T-cell (primary cell): ENCODE data around the gene GBGT1. TPM values are rescaled to one million over a fixed set of nuclear protein-coding genes. Genes with fewer than 3 reads are reported as not detected.

Experiments
- ATAC-seq, 4 experiments: fragments of 200-7000 bp in 3 of 4; fragments of 150-1000 bp in 1 of 4; cut with Tn5 transposase; replicated peaks in 1 of 4; 1 replicate in 3 of 4; 2 replicates in 1 of 4; pipeline ENCODE4 v1.10.0; 2021; ENCODE audit warnings: moderate library complexity in 3 of 4, mild to moderate bottlenecking in 2 of 4, moderate number of reproducible peaks in 1 of 4
- CTCF ChIA-PET, 2 donors: fragments of 300-600 bp; sonication (Branson Sonifier 250); formaldehyde crosslinking; loops; one replicate each; lab custom pipeline; 2022; ENCODE audit warnings: antibody characterized with exemption in 2 of 2; lab: Charles Lee
- POLR2A ChIA-PET, 2 donors: fragments of 300-600 bp; sonication (Branson Sonifier 250); formaldehyde crosslinking; loops; one replicate each; lab custom pipeline; 2022; ENCODE audit warnings: antibody characterized with exemption in 2 of 2; lab: Charles Lee
- DNase-seq, 35 experiments: peaks; one replicate each; pipeline versions ENCODE4 v3.0.0 to v3.0.0-alpha.2; 2013 to 2023
- H3K27ac ChIP-seq: one replicate; pipeline ENCODE4 v1.5.1; 2013; ENCODE audit warnings: low read length
- H3K27me3 ChIP-seq, 2 experiments: replicated peaks in 1 of 2; 1 replicate in 1 of 2; 2 replicates in 1 of 2; pipeline versions ENCODE4 v1.6.1 to v1.7.0; 2013; ENCODE audit warnings: low read length in 1 of 2, mixed read lengths in 1 of 2; ENCODE audit not compliant: control insufficient read depth in 2 of 2, insufficient read depth in 2 of 2; ENCODE audit errors: extremely low read depth in 1 of 2
- H3K36me3 ChIP-seq, 2 donors: 1 replicate in 1 of 2; 2 replicates in 1 of 2; pipeline versions ENCODE4 v1.6.1 to v1.7.0; 2013; ENCODE audit warnings: low read length in 1 of 2; ENCODE audit not compliant: control insufficient read depth in 2 of 2, insufficient read depth in 1 of 2; ENCODE audit errors: extremely low read depth in 1 of 2
- H3K4me1 ChIP-seq, 2 experiments: 1 replicate in 1 of 2; 2 replicates in 1 of 2; pipeline versions ENCODE4 v1.6.1 to v1.7.0; 2013; ENCODE audit warnings: low read length in 2 of 2, mixed read lengths in 1 of 2; ENCODE audit not compliant: insufficient read depth in 2 of 2, control insufficient read depth in 1 of 2; ENCODE audit errors: extremely low read depth in 1 of 2
- H3K4me3 ChIP-seq, 2 donors: 1 replicate in 1 of 2; 2 replicates in 1 of 2; pipeline versions ENCODE4 v1.5.1 to v1.7.0; 2013; ENCODE audit warnings: mild to moderate bottlenecking in 2 of 2, low read length in 1 of 2, moderate library complexity in 1 of 2; ENCODE audit not compliant: control insufficient read depth in 1 of 2; ENCODE audit errors: extremely low read depth in 1 of 2
- H3K9me3 ChIP-seq: 2 replicates; pipeline ENCODE4 v1.7.0; 2013
- H3K27ac Mint-ChIP-seq, 2 donors: one replicate each; pipeline ENCODE4 v1.8.0; 2020 to 2021; ENCODE audit warnings: mild to moderate bottlenecking in 2 of 2, mixed read lengths in 2 of 2
- H3K27me3 Mint-ChIP-seq, 2 donors: one replicate each; pipeline ENCODE4 v1.8.0; 2021 to 2022; ENCODE audit warnings: mixed read lengths in 2 of 2
- H3K36me3 Mint-ChIP-seq: one replicate; pipeline ENCODE4 v1.8.0; 2021; ENCODE audit warnings: mixed read lengths
- H3K4me1 Mint-ChIP-seq, 3 donors: one replicate each; pipeline ENCODE4 v1.8.0; 2020 to 2022; ENCODE audit warnings: mixed read lengths in 3 of 3, mild to moderate bottlenecking in 1 of 3
- H3K4me3 Mint-ChIP-seq, 3 donors: one replicate each; pipeline ENCODE4 v1.8.0; 2020 to 2022; ENCODE audit warnings: mild to moderate bottlenecking in 3 of 3, mixed read lengths in 3 of 3, moderate library complexity in 3 of 3
- H3K9me3 Mint-ChIP-seq, 3 donors: one replicate each; pipeline ENCODE4 v1.8.0; 2020 to 2022; ENCODE audit warnings: mixed read lengths in 3 of 3
- WGBS: methylation state at CpG from one replicate; pipeline ENCODE4 v1.1.5; 2013; ENCODE audit warnings: missing lambda C conversion rate; ENCODE audit not compliant: insufficient coverage; 5-methylcytosine and 5-hydroxymethylcytosine counted together
- total RNA-seq, 35 experiments: library from RNA in 6 of 35; stranded (reverse) in 6 of 35; fragments of 120-200 nt in 1 of 35; gene quantifications; one replicate each; pipeline versions ENCODE4 v1.2.1 to v1.2.4 and lab custom pipeline; 2013 to 2026

The GBGT1 gene
- total RNA-seq, 5 donors from 2014 or later (not counting 1 experiment from before 2014, with no cell fraction given), result 1.3 to 13.3 (median 7.9) TPM

- Histone ChIP-seq H3K9me3 (no peaks in the 10 kb centered on the region), H3K27ac (no peak overlapping the region), H3K4me3 (no peak overlapping the region), H3K4me1 (peaks cover 3 to 21% of the 10 kb centered on the region in 2 experiments), H3K27me3 (no peaks in the 10 kb centered on the region), H3K36me3 (peaks cover 23 to 84% of the 10 kb centered on the region in 2 donors)
- ATAC-seq (no peak), DNase-seq (no peak)
- no peak overlapping the region for H3K27ac Mint-ChIP-seq
- H3K36me3 Mint-ChIP-seq, result peaks cover 29% of the 10 kb centered on the region
- peaks cover 5 to 12% (median 10%) of the 10 kb centered on the region in 3 donors for H3K4me1 Mint-ChIP-seq
- H3K27me3 Mint-ChIP-seq, result no peaks in the 10 kb centered on the region
- no peak overlapping the region for H3K4me3 Mint-ChIP-seq
- no peaks in the 10 kb centered on the region for H3K9me3 Mint-ChIP-seq
- POLR2A ChIA-PET, result interaction anchor here in 1 of 2 donors (0.6 kb wide), 1 partner anchor 27 kb away, joined by 3 read pairs; no protein-coding TSS in a partner anchor
- 90% methylated on average over 13 of the region's 18 CpGs for WGBS
- CTCF ChIA-PET, result interaction anchor here (1.1 to 1.6 kb wide), 3 partner anchors 36 to 78 kb away, joined by 3 to 7 read pairs (median 5); no protein-coding TSS in a partner anchor
Observed at GRCh38 chr9:133107961-133108793, 55.5 kb downstream of the GBGT1 start.

DNA sequence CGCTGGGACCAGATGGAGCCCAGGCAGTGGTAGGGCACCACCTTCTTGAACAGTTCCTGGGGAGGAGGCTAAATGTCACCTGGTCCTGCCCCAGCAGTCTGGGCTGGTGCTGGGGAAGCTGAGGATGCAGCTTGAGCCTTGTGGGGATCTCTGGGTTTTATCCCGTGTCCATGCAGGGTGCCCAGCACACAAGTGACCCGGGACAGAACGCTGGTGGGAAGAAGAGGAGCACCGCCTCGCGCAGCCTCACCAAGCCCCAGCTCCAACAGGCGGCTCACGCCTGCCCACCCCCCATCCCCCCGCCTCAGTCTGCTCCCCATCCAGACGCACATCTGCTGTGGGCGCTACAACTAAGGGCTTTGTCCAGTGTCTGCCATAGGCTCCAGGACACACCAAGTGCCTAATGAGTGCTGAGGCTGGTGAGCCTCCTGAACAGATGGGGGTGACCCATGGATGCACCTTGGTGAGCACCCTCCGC lies 56.4 kb downstream of the GBGT1 start:
- H3K27ac ChIP-seq, result no peak overlapping the region
- H3K4me3 ChIP-seq, result no peak overlapping the region
- H3K27me3 ChIP-seq, result no peaks in the 10 kb centered on the region
- WGBS, result 84% methylated on average over 7 of the region's 13 CpGs
- Mint-ChIP-seq H3K36me3 (peaks cover 34% of the 10 kb centered on the region), H3K27ac (no peak overlapping the region), H3K4me3 (no peak overlapping the region), H3K9me3 (no peaks in the 10 kb centered on the region), H3K27me3 (no peaks in the 10 kb centered on the region), H3K4me1 (peaks cover 2 to 3% (median 2%) of the 10 kb centered on the region in 3 donors)
- H3K4me1 ChIP-seq, result peaks cover 0 to 12% of the 10 kb centered on the region in 2 experiments
- ATAC-seq (no peak), DNase-seq (no peak)
- ChIA-PET POLR2A (no interaction called here), CTCF (interaction anchor here (1.1 to 1.6 kb wide), 2 partner anchors 37 to 38 kb away, joined by 5 to 7 read pairs; no protein-coding TSS in a partner anchor)
- peaks cover 26 to 93% of the 10 kb centered on the region in 2 donors for H3K36me3 ChIP-seq
- H3K9me3 ChIP-seq, result no peaks in the 10 kb centered on the region

GRCh38 chr9:133106511-133107244 lies 57.0 kb downstream of the GBGT1 start:
- no peak for ATAC-seq
- H3K36me3 Mint-ChIP-seq, result peaks cover 35% of the 10 kb centered on the region
- Histone ChIP-seq H3K36me3 (peaks cover 23 to 93% of the 10 kb centered on the region in 2 donors), H3K27me3 (no peaks in the 10 kb centered on the region), H3K27ac (no peak overlapping the region), H3K4me3 (no peak overlapping the region), H3K9me3 (no peaks in the 10 kb centered on the region), H3K4me1 (peaks cover 0 to 8% of the 10 kb centered on the region in 2 experiments)
- no peak overlapping the region for H3K4me3 Mint-ChIP-seq
- 85% methylated on average over 13 of the region's 17 CpGs for WGBS
- POLR2A ChIA-PET, result no interaction called here
- CTCF ChIA-PET, result interaction anchor here in 1 of 2 donors (0.9 to 1.1 kb wide), 2 partner anchors 39 to 41 kb away, joined by 3 to 5 read pairs; no protein-coding TSS in a partner anchor
- peaks cover 0 to 2% (median 0%) of the 10 kb centered on the region in 3 donors for H3K4me1 Mint-ChIP-seq
- H3K27ac Mint-ChIP-seq, result no peak overlapping the region
- DNase-seq, result peak in 1 of 35 experiments; percentile 0
- no peaks in the 10 kb centered on the region for H3K27me3 Mint-ChIP-seq
- no peaks in the 10 kb centered on the region for H3K9me3 Mint-ChIP-seq

GRCh38 chr9:133105461-133105770 lies 58.3 kb downstream of the GBGT1 start:
- ChIA-PET POLR2A (no interaction called here), CTCF (no interaction called here)
- Histone ChIP-seq H3K36me3 (peaks cover 32 to 95% of the 10 kb centered on the region in 2 donors), H3K27ac (no peak overlapping the region), H3K27me3 (no peaks in the 10 kb centered on the region), H3K4me1 (peaks cover 0 to 8% of the 10 kb centered on the region in 2 experiments), H3K9me3 (no peaks in the 10 kb centered on the region), H3K4me3 (no peak overlapping the region)
- H3K9me3 Mint-ChIP-seq, result no peaks in the 10 kb centered on the region
- H3K27me3 Mint-ChIP-seq, result no peaks in the 10 kb centered on the region
- no peak overlapping the region for H3K4me3 Mint-ChIP-seq
- WGBS, result no CpG with 5 or more reads among the region's 7 CpGs
- ATAC-seq, result no peak
- DNase-seq, result no peak
- peaks cover 43% of the 10 kb centered on the region for H3K36me3 Mint-ChIP-seq
- H3K4me1 Mint-ChIP-seq, result peaks cover 0 to 2% (median 0%) of the 10 kb centered on the region in 3 donors
- no peak overlapping the region for H3K27ac Mint-ChIP-seq

GRCh38 chr9:133104718-133105460 lies 58.8 kb downstream of the GBGT1 start:
- Histone ChIP-seq H3K9me3 (no peaks in the 10 kb centered on the region), H3K36me3 (peaks cover 32 to 95% of the 10 kb centered on the region in 2 donors), H3K27ac (no peak overlapping the region), H3K4me1 (peaks cover 0 to 8% of the 10 kb centered on the region in 2 experiments), H3K27me3 (no peaks in the 10 kb centered on the region), H3K4me3 (no peak overlapping the region)
- Mint-ChIP-seq H3K36me3 (peaks cover 42% of the 10 kb centered on the region), H3K4me1 (peaks cover 0 to 2% (median 0%) of the 10 kb centered on the region in 3 donors), H3K27me3 (no peaks in the 10 kb centered on the region), H3K9me3 (no peaks in the 10 kb centered on the region), H3K27ac (no peak overlapping the region), H3K4me3 (no peak overlapping the region)
- 93% methylated on average over 11 of the region's 15 CpGs for WGBS
- no peak for ATAC-seq
- POLR2A ChIA-PET, result no interaction called here
- no peak for DNase-seq
- CTCF ChIA-PET, result no interaction called here
